Stimulated activated CD4-positive, alpha-beta T cell treated with anti-CD3 and anti-CD28 coated beads, Interleukin-4, amount 100 ng/mL, for 1 hour (primary cell): ENCODE measurements around the gene ORM2.

Experiments used
- DNase-seq: peaks from one replicate; pipeline ENCODE4 v3.0.0-alpha.2; 2020

ORM2 gene

GRCh38 chr9:114296338-114296737, 33.3 kb upstream of the ORM2 start:
- no peak for DNase-seq

- DNase-seq, result no peak
Measured at GRCh38 chr9:114299286-114300152, 30.1 kb upstream of the ORM2 start.

GRCh38 chr9:114300153-114300845, 29.4 kb upstream of the ORM2 start:
- no peak for DNase-seq

GRCh38 chr9:114300846-114301797, 28.5 kb upstream of the ORM2 start:
- DNase-seq, result no peak

- DNase-seq, result no peak
Measured at GRCh38 chr9:114301798-114302565, 27.7 kb upstream of the ORM2 start.

GRCh38 chr9:114302727-114303126, 26.9 kb upstream of the ORM2 start:
- no peak for DNase-seq

- DNase-seq, result no peak
Measured at GRCh38 chr9:114303571-114303970, 26.1 kb upstream of the ORM2 start.

GRCh38 chr9:114303977-114304376, 25.7 kb upstream of the ORM2 start:
- DNase-seq, result no peak

GRCh38 chr9:114304416-114305188, 25.1 kb upstream of the ORM2 start:
- no peak for DNase-seq

GRCh38 chr9:114307899-114308267, 21.8 kb upstream of the ORM2 start:
- no peak for DNase-seq

- no peak for DNase-seq
Measured at GRCh38 chr9:114308361-114308950, 21.2 kb upstream of the ORM2 start.

- DNase-seq, result no peak
Measured at GRCh38 chr9:114309096-114309495, 20.6 kb upstream of the ORM2 start.

- no peak for DNase-seq
Measured at GRCh38 chr9:114310471-114311450, 18.9 kb upstream of the ORM2 start.

GRCh38 chr9:114311571-114312512, 17.8 kb upstream of the ORM2 start:
- DNase-seq, result no peak

- no peak for DNase-seq
Measured at GRCh38 chr9:114312513-114312875, 17.2 kb upstream of the ORM2 start.

- DNase-seq, result no peak
Measured at GRCh38 chr9:114313186-114313585, 16.5 kb upstream of the ORM2 start.

GRCh38 chr9:114314256-114314867, 15.3 kb upstream of the ORM2 start:
- DNase-seq, result no peak
